ENCODE measurements around the gene TRIML2.

- TF ChIP-seq EP300 (IDR thresholded peaks at IDR 0.05) (no peak), POLR2AphosphoS5 (IDR thresholded peaks at IDR 0.05) (no peak), CTCF (IDR thresholded peaks at IDR 0.05) (no peak)
These were observed 2.9 kb downstream of the TRIML2 start for GRCh38 chr4:188106454-188106853.
